ENCODE results near the gene ERC2.
"Not testable (repeated sequence)": the region's sequence is repeated elsewhere in the genome, so short reads cannot be mapped to it uniquely, and the experiment has no call there.

The ERC2 gene

GRCh38 chr3:56054844-56055243, 413.4 kb downstream of the ERC2 start:
- DNase-seq, result no peak

- DNase-seq, result no peak
These were observed 414.5 kb downstream of the ERC2 start for GRCh38 chr3:56053727-56054126.

GRCh38 chr3:56052188-56052587, 416.1 kb downstream of the ERC2 start:
- DNase-seq, result no peak

GRCh38 chr3:56051052-56051451, 417.2 kb downstream of the ERC2 start:
- no peak for DNase-seq

GRCh38 chr3:56048946-56049345, 419.3 kb downstream of the ERC2 start:
- DNase-seq, result no peak

GRCh38 chr3:56048331-56048730, 419.9 kb downstream of the ERC2 start:
- DNase-seq, result no peak

GRCh38 chr3:56042326-56042951, 425.8 kb downstream of the ERC2 start:
- DNase-seq, result no peak

GRCh38 chr3:56025326-56025725, 442.9 kb downstream of the ERC2 start:
- DNase-seq, result no peak

GRCh38 chr3:56023546-56023945, 444.7 kb downstream of the ERC2 start:
- DNase-seq, result no peak

- no peak for DNase-seq
These were observed 445.6 kb downstream of the ERC2 start for GRCh38 chr3:56022619-56023018.

GRCh38 chr3:56019490-56020146, 448.6 kb downstream of the ERC2 start:
- no peak for DNase-seq

- DNase-seq, result not testable (repeated sequence)
These were observed 452.9 kb downstream of the ERC2 start for GRCh38 chr3:56015374-56015773.

- no peak for DNase-seq
These were observed 455.5 kb downstream of the ERC2 start for GRCh38 chr3:56012721-56013120.

- DNase-seq, result no peak
These were observed 463.0 kb downstream of the ERC2 start for GRCh38 chr3:56005196-56005805.

- no peak for DNase-seq
These were observed 465.1 kb downstream of the ERC2 start for GRCh38 chr3:56003129-56003528.

- DNase-seq, result no peak
These were observed 466.3 kb downstream of the ERC2 start for GRCh38 chr3:56001991-56002390.

GRCh38 chr3:56001537-56001936, 466.7 kb downstream of the ERC2 start:
- DNase-seq, result no peak

- no peak for DNase-seq
These were observed 478.9 kb downstream of the ERC2 start for GRCh38 chr3:55989366-55989765.

GRCh38 chr3:55988905-55989304, 479.4 kb downstream of the ERC2 start:
- DNase-seq, result no peak

GRCh38 chr3:55984626-55985025, 483.6 kb downstream of the ERC2 start:
- no peak for DNase-seq

GRCh38 chr3:55978953-55979352, 489.3 kb downstream of the ERC2 start:
- DNase-seq, result no peak

- no peak for DNase-seq
These were observed 493.7 kb downstream of the ERC2 start for GRCh38 chr3:55974421-55975165.

- DNase-seq, result no peak
These were observed 498.6 kb downstream of the ERC2 start for GRCh38 chr3:55969634-55970033.

- no peak for DNase-seq
These were observed 499.9 kb downstream of the ERC2 start for GRCh38 chr3:55968331-55968730.
